K562 (cell line): ENCODE data around the gene ADGRB3. TPM values are rescaled to one million over a fixed set of nuclear protein-coding genes. Genes with fewer than 3 reads are reported as not detected.

Experiments used
- ATAC-seq: fragments of 200-7000 bp; cut with Tn5 transposase; 3 replicates; pipeline ENCODE4 v1.9.1; 2020; ENCODE audit warnings: moderate library complexity
- BruUV-seq: library from RNA; stranded (reverse); fragments of 400-500 nt; replicated peaks from 2 replicates; lab custom pipeline; 2021; lab: Mats Ljungman, UMichigan
- CTCF ChIA-PET: fragments of 300-600 bp; formaldehyde crosslinking; extraction: SDS; loops from one replicate; lab custom pipeline; 2021; ENCODE audit warnings: low intra/inter-chr PET ratio; lab: Yijun Ruan, JAX
- POLR2A ChIA-PET: fragments of 300-600, 350-650 bp; sonication (Branson Sonifier 250); formaldehyde crosslinking; extraction: SDS; loops from one replicate; lab custom pipeline; 2021; ENCODE audit warnings: antibody characterized with exemption, inconsistent platforms; lab: Yijun Ruan, JAX
- DNase-seq, 4 experiments: peaks; one replicate each; pipeline versions ENCODE4 v3.0.0 to v3.0.0-alpha.2; 2011 to 2018; ENCODE audit warnings: low spot score in 3 of 4, mixed read lengths in 3 of 4; ENCODE audit errors: extremely low read depth in 1 of 4
- FAIRE-seq: peaks from 2 replicates; lab custom pipeline; 2011; peaks lifted over from hg19 to GRCh38; lab: Jason Lieb, UNC
- H2AFZ ChIP-seq: 2 replicates; pipeline ENCODE4 v1.6.0; 2011; ENCODE audit warnings: low read depth, low read length, control low read depth, inconsistent platforms
- H3K27ac ChIP-seq: fragments of 200-600 bp; 3 replicates; pipeline ENCODE4 v1.8.0; 2011; ENCODE audit warnings: low read depth, mild to moderate bottlenecking, control low read depth, inconsistent platforms, low read length, moderate library complexity, mixed read lengths; ENCODE audit errors: extremely low read depth
- H3K27me3 ChIP-seq, 2 experiments: fragments of 300-600 bp in 1 of 2; 2 replicates in 1 of 2; 3 replicates in 1 of 2; pipeline versions ENCODE4 v1.6.0 to v1.8.0; 2011; ENCODE audit warnings: inconsistent platforms in 2 of 2, low read length in 2 of 2, mild to moderate bottlenecking in 1 of 2, mixed read lengths in 1 of 2, moderate library complexity in 1 of 2; ENCODE audit not compliant: control insufficient read depth in 2 of 2, insufficient read depth in 2 of 2
- H3K36me3 ChIP-seq: fragments of 300-600 bp; 3 replicates; pipeline ENCODE4 v1.8.0; 2011; ENCODE audit warnings: mild to moderate bottlenecking, low read length, inconsistent platforms; ENCODE audit not compliant: control insufficient read depth, insufficient read depth
- H3K4me1 ChIP-seq, 2 experiments: fragments of 200-600 bp in 1 of 2; replicated peaks in 1 of 2; 2 replicates in 1 of 2; 3 replicates in 1 of 2; pipeline versions ENCODE4 v1.5.1 to v1.8.0; 2011; ENCODE audit warnings: inconsistent platforms in 2 of 2, low read length in 2 of 2, mild to moderate bottlenecking in 1 of 2, mixed read lengths in 1 of 2, moderate library complexity in 1 of 2; ENCODE audit not compliant: control insufficient read depth in 2 of 2, insufficient read depth in 2 of 2
- H3K4me2 ChIP-seq: 2 replicates; pipeline ENCODE4 v1.6.1; 2011; ENCODE audit warnings: low read length, control low read depth, inconsistent platforms, mixed read lengths; ENCODE audit not compliant: insufficient read depth
- H3K4me3 ChIP-seq: fragments of 200-600 bp; sonication (generic), shearing (Covaris generic); 2 replicates; pipeline ENCODE4 v1.5.1; 2016; ENCODE audit warnings: control low read depth, inconsistent platforms
- H3K79me2 ChIP-seq: fragments of 200-600 bp; 3 replicates; pipeline ENCODE4 v1.8.0; 2011; ENCODE audit warnings: low read length, inconsistent platforms; ENCODE audit not compliant: control insufficient read depth, insufficient read depth
- H3K9ac ChIP-seq, 2 experiments: 2 replicates each; pipeline versions ENCODE4 v1.6.0 to v1.6.1; 2011; ENCODE audit warnings: low read depth in 2 of 2, low read length in 2 of 2, control low read depth in 1 of 2, inconsistent platforms in 1 of 2, mild to moderate bottlenecking in 1 of 2, mixed read lengths in 1 of 2; ENCODE audit not compliant: insufficient read depth in 1 of 2
- H3K9me1 ChIP-seq: one replicate; pipeline ENCODE4 v1.6.0; 2011; ENCODE audit warnings: inconsistent platforms, mild to moderate bottlenecking, low read length, moderate library complexity; ENCODE audit not compliant: control insufficient read depth, insufficient read depth
- H3K9me3 ChIP-seq: replicated peaks from 2 replicates; pipeline ENCODE4 v1.5.1; 2011; ENCODE audit warnings: low read depth, low read length, inconsistent platforms; ENCODE audit not compliant: control insufficient read depth, insufficient read depth
- H4K20me1 ChIP-seq: replicated peaks from 2 replicates; pipeline ENCODE4 v1.6.1; 2011; ENCODE audit warnings: low read length, inconsistent platforms, mixed read lengths; ENCODE audit not compliant: control insufficient read depth, insufficient read depth
- ARID3B ChIP-seq: fragments of 250-450 bp; sonication (Bioruptor Pico); IDR thresholded peaks from 2 replicates; pipeline ENCODE4 v1.4.0; 2020; ENCODE audit warnings: borderline replicate concordance
- ATF3 ChIP-seq, 2 experiments: fragments of 450-650 bp in 1 of 2; sonication (generic) in 1 of 2; formaldehyde crosslinking in 1 of 2; IDR thresholded peaks in 1 of 2; conservative IDR thresholded peaks in 1 of 2; 2 replicates each; pipeline versions ENCODE4 v1.6.1 to v1.8.1; 2016 to 2023; ENCODE audit warnings: mild to moderate bottlenecking in 2 of 2, moderate library complexity in 2 of 2, inconsistent platforms in 1 of 2, missing genetic modification reagents in 1 of 2
- CHD2 ChIP-seq: IDR thresholded peaks from 2 replicates; pipeline ENCODE4 v1.6.1; 2011; ENCODE audit warnings: low read depth, low read length
- CUX1 ChIP-seq: fragments of 200-800 bp; sonication (Bioruptor generic); IDR thresholded peaks from 2 replicates; pipeline ENCODE4 v1.6.1; 2016; ENCODE audit warnings: missing genetic modification characterization, missing compliant biosample characterization
- HNRNPUL1 ChIP-seq: fragments of 200-400 bp; formaldehyde crosslinking; IDR thresholded peaks from 2 replicates; pipeline ENCODE4 v1.6.1; 2017; ENCODE audit warnings: low read length
- LARP7 ChIP-seq: fragments of 450-650 bp; IDR thresholded peaks from 2 replicates; pipeline ENCODE4 v1.6.1; 2016
- NR2F6 ChIP-seq: fragments of 450-650 bp; formaldehyde crosslinking; IDR thresholded peaks from 2 replicates; pipeline ENCODE4 v1.4.0; 2020; ENCODE audit warnings: mild to moderate bottlenecking
- NR3C1 ChIP-seq: sonication (generic); formaldehyde crosslinking; IDR thresholded peaks from 2 replicates; pipeline ENCODE4 v1.8.1; 2022; ENCODE audit warnings: missing genetic modification reagents
- POLR2A ChIP-seq: fragments of 450-650 bp; conservative IDR thresholded peaks from 2 replicates; pipeline ENCODE4 v1.6.1; 2016
- WGBS: fragments of 100-300 bp; shearing (Covaris generic); methylation state at CpG from one replicate; pipeline ENCODE4 v1.1.6; 2016; ENCODE audit warnings: low coverage, mixed read lengths; ENCODE audit not compliant: insufficient coverage; ENCODE audit errors: missing lambda C conversion rate; 5-methylcytosine and 5-hydroxymethylcytosine counted together
- in situ Hi-C: fragments of 300-500 bp; cut with MboI; formaldehyde crosslinking; loops from 4 replicates; pipeline ENCODE4 v1.15.0; 2018; ENCODE audit warnings: inconsistent platforms, mixed read lengths
- intact Hi-C: fragments of 100-400 bp; cut with micrococcal nuclease; formaldehyde crosslinking; loops from 2 replicates; pipeline ENCODE4 v1.14.2; 2022
- polyA plus RNA-seq, 8 experiments: library from polyadenylated mRNA; depleted of rRNA in 4 of 8; stranded (reverse) in 5 of 8; unstranded in 3 of 8; fragments of >200 nt; fragmentation: Nextera tagmentation in 2 of 8; fragmentation: Illumina TruSeq in 1 of 8; extraction: Ambion mirVana in 2 of 8; extraction: Trizol in 1 of 8; gene quantifications; 2 replicates each; pipeline versions ENCODE4 v1.2.1 to v1.2.3, GENCODE V29; 2011 to 2014; ENCODE audit warnings: inconsistent platforms in 1 of 8, missing spikeins in 1 of 8
- total RNA-seq, 7 experiments: library from RNA; depleted of rRNA in 6 of 7; stranded (reverse); fragments of >200 nt in 6 of 7; fragmentation: Illumina TruSeq in 2 of 7; extraction: Trizol in 2 of 7; gene quantifications; 2 replicates each; pipeline versions ENCODE4 v1.2.1 to v1.2.3, GENCODE V29; 2011 to 2021; ENCODE audit warnings: low replicate concordance in 1 of 7

The ADGRB3 gene
- total and polyA plus RNA-seq, 9 of the 15 experiments (the other 6 are each of a cell fraction or from before 2014, with no cell fraction given): 0.90 to 7.8 (median 2.4) TPM

- peak; percentile 92 for TF ChIP-seq CUX1 (CRISPR knock-in tag)
Measured at GRCh38 chr6:68634726-68635411, at the start of gene ADGRB3 (continued).

- no peaks in the 10 kb centered on the region for H3K9me3 ChIP-seq
- ATAC-seq (no peak), FAIRE-seq (no peak), DNase-seq (no peak)
- H3K9me1 ChIP-seq: no peaks in the 10 kb centered on the region
- TF ChIP-seq NR2F6 (CRISPR knock-in tag) (no peak), CHD2 (no peak), LARP7 (no peak), ARID3B (no peak), POLR2A (no peak), HNRNPUL1 (no peak), NR3C1 (CRISPR knock-in tag) (no peak), ATF3 (IDR thresholded peaks at IDR 0.05) (peak; percentile 49; the same call in 1 of the 2 replicates), ATF3 (CRISPR knock-in tag; conservative IDR thresholded peaks at IDR 0.05) (no peak)
- H3K4me1 ChIP-seq: no peaks in the 10 kb centered on the region
- BruUV-seq: no TSS peak
- ChIA-PET CTCF (no interaction called here), POLR2A (interaction anchor here (1.0 kb wide), 1 partner anchor 12 kb away, joined by 3 read pairs; no protein-coding TSS in a partner anchor)
- no peak overlapping the region for H3K27ac ChIP-seq
- no peak overlapping the region for H3K4me3 ChIP-seq
- in situ Hi-C loops (no loop called here), intact Hi-C loops (no loop called here)
- no peak overlapping the region for H2AFZ ChIP-seq
- no peaks in the 10 kb centered on the region for H3K27me3 ChIP-seq
- H3K4me2 ChIP-seq: no peak overlapping the region
- no peaks in the 10 kb centered on the region for H3K79me2 ChIP-seq
- 0% methylated on average over 1 of the region's 1 CpG for whole genome bisulfite sequencing
- no peaks in the 10 kb centered on the region for H4K20me1 ChIP-seq
- H3K36me3 ChIP-seq: no peaks in the 10 kb centered on the region
- no peak overlapping the region for H3K9ac ChIP-seq
Measured at GRCh38 chr6:68593558-68593957, 41.5 kb upstream of the ADGRB3 start.
